Dendritic cell treated with granulocyte-macrophage colony-stimulating factor and Interleukin-4, amounts not matched to agents 40 ng/mL and 50 ng/mL, for 4 days (primary cell): ENCODE data around the gene SRD5A1.

ENCODE experiments used
- H3K27ac Mint-ChIP-seq: one replicate; pipeline ENCODE4 v1.8.0; 2022; ENCODE audit warnings: mild to moderate bottlenecking, mixed read lengths
- H3K27me3 Mint-ChIP-seq: one replicate; pipeline ENCODE4 v1.8.0; 2022; ENCODE audit warnings: mild to moderate bottlenecking, mixed read lengths
- H3K36me3 Mint-ChIP-seq: one replicate; pipeline ENCODE4 v1.8.0; 2022; ENCODE audit warnings: low read depth, mixed read lengths
- H3K4me1 Mint-ChIP-seq: one replicate; pipeline ENCODE4 v1.8.0; 2022; ENCODE audit warnings: low read depth, mixed read lengths
- H3K4me3 Mint-ChIP-seq: one replicate; pipeline ENCODE4 v1.8.0; 2022; ENCODE audit warnings: mild to moderate bottlenecking, moderate library complexity, mixed read lengths
- H3K9me3 Mint-ChIP-seq: one replicate; pipeline ENCODE4 v1.8.0; 2022; ENCODE audit warnings: mixed read lengths
- intact Hi-C: fragments of 100-400 bp; cut with micrococcal nuclease; formaldehyde crosslinking; loops from one replicate; pipeline ENCODE4 v1.15.0; 2022

SRD5A1 gene

DNA sequence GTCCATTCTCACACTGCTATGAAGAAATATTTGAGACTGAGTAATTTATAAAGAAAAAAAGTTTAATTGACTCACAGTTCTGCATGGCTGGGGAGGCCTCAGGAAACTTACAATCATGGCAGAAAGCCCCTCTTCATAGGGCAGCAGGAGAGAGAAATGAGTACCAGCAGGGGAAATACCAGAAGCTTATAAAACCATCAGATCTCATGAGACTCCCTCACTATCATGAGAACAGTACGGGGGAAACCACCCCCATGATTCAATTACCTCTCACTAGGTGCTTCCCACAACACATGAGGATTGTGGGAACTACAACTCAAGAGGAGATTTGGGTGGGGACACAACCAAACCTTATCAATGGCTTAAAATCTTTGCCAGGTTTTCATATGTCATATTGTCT lies 59.7 kb downstream of the SRD5A1 start:
- Mint-ChIP-seq H3K36me3 (no peaks in the 10 kb centered on the region), H3K9me3 (no peaks in the 10 kb centered on the region), H3K27me3 (peaks cover 37% of the 10 kb centered on the region), H3K27ac (no peak overlapping the region), H3K4me3 (no peak overlapping the region), H3K4me1 (no peaks in the 10 kb centered on the region)
- intact Hi-C loops = no loop called here

DNA sequence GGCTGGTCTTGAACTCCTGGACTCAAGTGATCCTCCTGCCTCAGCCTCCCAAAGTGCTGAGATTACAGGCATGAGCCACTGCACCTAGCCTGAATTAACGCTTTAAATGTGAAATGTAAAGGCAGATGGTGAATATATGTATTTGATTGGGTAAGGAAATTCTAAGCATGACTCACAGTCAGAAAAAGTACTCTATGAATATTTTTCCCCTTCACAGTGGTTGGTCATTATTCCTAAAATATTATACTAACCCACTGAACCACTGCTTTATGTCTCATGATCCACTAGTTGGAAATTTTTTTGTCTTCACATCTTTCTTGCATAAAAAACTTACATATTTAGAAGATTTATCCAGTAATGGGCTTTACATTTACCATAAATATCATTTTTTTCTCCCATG lies 65.5 kb downstream of the SRD5A1 start:
- H3K4me3 Mint-ChIP-seq = no peak overlapping the region
- intact Hi-C loops = no loop called here
- peaks cover 52% of the 10 kb centered on the region for H3K27me3 Mint-ChIP-seq
- no peaks in the 10 kb centered on the region for H3K36me3 Mint-ChIP-seq
- no peak overlapping the region for H3K27ac Mint-ChIP-seq
- H3K4me1 Mint-ChIP-seq = peaks cover under 1% of the 10 kb centered on the region
- no peaks in the 10 kb centered on the region for H3K9me3 Mint-ChIP-seq

DNA sequence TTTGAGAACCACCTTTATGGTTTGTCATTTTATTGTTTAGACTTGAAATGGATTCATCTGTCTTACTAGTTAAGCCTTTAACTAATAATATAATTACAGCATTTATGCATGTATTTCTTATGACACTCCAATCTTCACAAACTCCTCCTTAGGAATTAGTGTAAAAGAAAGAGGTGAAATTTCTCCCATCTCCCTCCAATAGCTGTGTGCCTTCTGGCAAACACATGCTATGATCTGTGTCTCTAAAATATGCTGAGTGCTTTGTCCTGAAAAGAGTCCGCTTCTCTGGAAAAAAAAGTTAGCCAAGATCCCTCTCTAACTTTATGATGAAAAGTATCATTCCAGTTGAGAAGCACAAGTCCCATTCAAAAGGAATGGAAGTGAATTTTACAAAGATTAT lies 66.1 kb downstream of the SRD5A1 start:
- intact Hi-C loops = no loop called here
- Mint-ChIP-seq H3K27ac (no peak overlapping the region), H3K27me3 (peaks cover 50% of the 10 kb centered on the region), H3K4me3 (no peak overlapping the region), H3K9me3 (no peaks in the 10 kb centered on the region), H3K36me3 (no peaks in the 10 kb centered on the region), H3K4me1 (peaks cover 7% of the 10 kb centered on the region)

DNA sequence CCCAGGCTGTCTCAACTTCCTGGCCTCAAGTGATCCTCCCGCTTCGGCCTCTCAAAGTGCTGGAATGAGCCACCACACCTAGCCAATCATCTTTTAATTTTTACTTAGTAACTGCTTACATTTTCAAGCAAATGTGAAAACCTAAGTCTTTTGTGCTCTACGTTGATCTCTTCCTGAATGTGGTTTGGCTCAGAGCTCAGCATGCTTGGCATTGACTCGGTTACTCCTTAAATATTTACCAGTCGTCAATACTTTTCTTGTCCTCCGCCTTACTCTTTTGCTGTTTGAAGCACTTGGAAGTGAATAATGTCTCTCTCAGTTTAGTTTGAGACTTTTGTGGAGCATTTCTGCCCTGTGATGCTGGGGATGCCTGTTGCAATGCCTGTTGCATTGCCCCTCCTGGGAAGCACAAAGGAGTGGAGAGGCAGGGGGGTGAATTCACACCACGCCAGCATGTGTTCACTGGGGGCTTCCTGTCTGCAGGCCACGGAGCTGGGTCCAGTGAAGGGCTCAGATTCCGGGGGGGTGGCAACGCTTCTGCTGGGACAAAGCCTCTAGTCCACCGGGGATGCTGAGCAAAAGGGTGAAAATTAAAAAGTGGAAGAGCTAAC lies 66.9 kb downstream of the SRD5A1 start:
- intact Hi-C loops = no loop called here
- no peaks in the 10 kb centered on the region for H3K36me3 Mint-ChIP-seq
- no peaks in the 10 kb centered on the region for H3K9me3 Mint-ChIP-seq
- H3K4me1 Mint-ChIP-seq = peaks cover 16% of the 10 kb centered on the region
- H3K4me3 Mint-ChIP-seq = no peak overlapping the region
- peaks cover 50% of the 10 kb centered on the region for H3K27me3 Mint-ChIP-seq
- no peak overlapping the region for H3K27ac Mint-ChIP-seq

DNA sequence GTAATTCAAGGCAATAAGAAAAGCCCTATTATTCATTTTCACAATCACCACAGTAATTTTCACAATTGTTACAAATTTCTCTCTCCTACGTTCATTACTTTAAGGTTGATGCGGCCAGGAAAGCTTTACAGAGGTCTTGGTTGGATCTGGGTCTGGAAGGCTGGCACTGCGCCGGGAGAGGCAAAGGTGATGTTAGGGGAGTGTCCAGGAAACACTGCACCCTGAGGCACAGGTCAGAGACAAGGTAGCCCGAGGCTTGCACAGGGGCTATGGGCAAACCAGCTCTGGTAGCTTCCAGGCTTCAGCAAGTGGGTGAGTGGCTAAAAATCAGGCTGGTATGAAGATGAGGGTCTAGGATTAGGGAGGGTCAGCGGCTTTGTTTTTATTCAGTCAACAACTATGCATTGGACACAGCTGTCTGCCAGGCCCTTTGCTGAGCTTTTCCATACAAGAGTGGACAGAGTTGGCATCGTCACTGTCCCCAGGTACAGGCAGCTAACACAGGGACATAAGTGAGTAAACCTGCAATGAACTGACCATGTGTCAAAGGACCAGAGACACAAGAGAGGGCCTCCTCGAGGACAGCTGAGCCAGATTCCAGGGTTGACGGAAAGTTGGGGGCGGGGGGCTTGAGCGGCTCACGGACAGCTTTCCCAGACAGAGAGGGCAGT lies 67.6 kb downstream of the SRD5A1 start:
- no peaks in the 10 kb centered on the region for H3K36me3 Mint-ChIP-seq
- H3K27ac Mint-ChIP-seq = no peak overlapping the region
- peaks cover 48% of the 10 kb centered on the region for H3K27me3 Mint-ChIP-seq
- peaks cover 22% of the 10 kb centered on the region for H3K4me1 Mint-ChIP-seq
- intact Hi-C loops = no loop called here
- no peaks in the 10 kb centered on the region for H3K9me3 Mint-ChIP-seq
- H3K4me3 Mint-ChIP-seq = no peak overlapping the region

DNA sequence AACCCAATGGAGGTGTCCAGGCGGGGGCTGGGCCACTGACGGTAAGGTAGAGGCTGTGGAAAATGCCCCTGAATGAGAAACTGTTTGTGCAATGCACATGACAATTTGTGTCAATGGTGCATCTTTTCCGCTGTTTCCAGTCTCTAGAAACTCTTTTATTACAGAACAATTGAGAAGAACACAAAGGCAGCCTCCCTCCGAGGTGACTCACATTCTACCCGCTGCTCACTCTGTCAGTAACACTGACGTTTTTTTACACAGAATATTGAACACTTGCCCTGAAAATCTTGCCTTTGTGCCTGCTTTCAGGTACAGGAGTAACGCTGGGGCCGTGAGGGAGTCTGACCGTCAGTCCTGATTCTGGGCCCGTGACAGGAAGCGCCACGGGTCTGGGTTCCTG lies 68.3 kb downstream of the SRD5A1 start:
- intact Hi-C loops = no loop called here
- Mint-ChIP-seq H3K27me3 (peaks cover 46% of the 10 kb centered on the region), H3K36me3 (no peaks in the 10 kb centered on the region), H3K9me3 (no peaks in the 10 kb centered on the region), H3K27ac (no peak overlapping the region), H3K4me1 (peaks cover 29% of the 10 kb centered on the region), H3K4me3 (no peak overlapping the region)

DNA sequence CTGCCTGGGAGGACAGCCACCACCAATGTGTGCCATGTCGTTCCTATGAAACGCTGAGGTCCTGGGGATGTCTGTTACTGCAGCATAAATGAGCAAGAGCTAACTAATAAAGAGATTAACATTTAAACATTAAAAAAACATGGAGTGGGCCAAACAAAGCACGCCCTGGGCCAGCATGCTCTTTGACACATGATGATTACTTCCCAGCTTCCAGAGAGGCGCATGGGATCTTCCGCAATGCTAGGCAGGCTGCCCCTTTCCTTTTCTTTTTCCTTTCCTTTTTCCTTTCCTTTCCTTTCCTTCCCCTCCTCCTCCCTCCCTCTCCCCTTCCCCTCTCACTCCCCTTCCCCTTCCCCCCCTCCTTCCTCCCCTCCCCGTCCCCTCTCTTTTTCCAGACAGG lies 69.4 kb downstream of the SRD5A1 start:
- Mint-ChIP-seq H3K4me1 (peaks cover 37% of the 10 kb centered on the region), H3K27ac (no peak overlapping the region), H3K9me3 (peaks cover 9% of the 10 kb centered on the region), H3K4me3 (no peak overlapping the region), H3K36me3 (no peaks in the 10 kb centered on the region), H3K27me3 (peaks cover 35% of the 10 kb centered on the region)
- intact Hi-C loops = no loop called here

DNA sequence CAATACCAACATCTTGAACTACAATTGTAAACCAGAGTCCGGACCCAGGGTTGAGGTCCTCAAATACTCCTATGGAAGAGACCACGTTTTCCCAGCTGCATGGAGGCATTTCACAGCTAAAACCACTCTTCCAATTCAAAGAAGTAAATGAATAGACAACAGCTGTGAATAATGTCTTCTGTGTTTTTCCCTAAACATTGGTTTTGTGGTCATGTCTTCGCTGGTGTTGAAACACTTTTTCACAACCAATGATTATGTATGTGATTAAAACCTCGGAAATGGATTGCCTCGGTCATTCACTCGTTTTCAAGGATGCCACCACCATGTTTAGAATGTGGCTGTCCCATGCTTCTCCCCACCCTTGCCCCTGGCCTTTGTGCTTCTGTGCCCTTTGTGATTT lies 70.6 kb downstream of the SRD5A1 start:
- peaks cover 30% of the 10 kb centered on the region for H3K27me3 Mint-ChIP-seq
- no peaks in the 10 kb centered on the region for H3K36me3 Mint-ChIP-seq
- H3K9me3 Mint-ChIP-seq = peaks cover 9% of the 10 kb centered on the region
- H3K27ac Mint-ChIP-seq = no peak overlapping the region
- H3K4me1 Mint-ChIP-seq = peaks cover 37% of the 10 kb centered on the region
- intact Hi-C loops = no loop called here
- H3K4me3 Mint-ChIP-seq = no peak overlapping the region

DNA sequence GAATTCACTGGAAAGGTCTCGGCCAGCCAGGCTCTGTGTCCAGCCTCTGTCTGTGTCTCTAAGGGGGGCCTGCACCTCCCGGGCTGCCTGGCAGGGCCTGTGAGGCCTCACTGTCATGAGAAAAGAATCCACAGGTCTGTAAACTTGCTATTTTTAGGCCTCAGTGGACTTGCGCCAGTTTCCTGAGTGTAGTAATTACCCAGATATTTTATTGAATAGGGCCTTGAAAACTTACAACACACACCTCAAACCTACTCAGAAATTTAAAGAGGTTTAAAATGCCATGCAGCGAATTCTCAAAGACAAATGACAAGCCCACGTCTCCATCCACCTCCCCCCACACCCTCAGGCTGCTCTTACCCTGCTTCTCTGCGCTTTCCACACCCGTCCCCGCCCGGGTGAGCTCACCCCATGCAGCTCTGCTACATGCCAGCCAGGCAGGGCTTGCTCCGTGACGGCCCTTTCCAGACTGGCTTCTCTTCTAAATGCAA lies 71.2 kb downstream of the SRD5A1 start:
- Mint-ChIP-seq H3K27me3 (peaks cover 28% of the 10 kb centered on the region), H3K4me1 (peaks cover 37% of the 10 kb centered on the region), H3K4me3 (no peak overlapping the region), H3K27ac (peak overlapping the region; percentile 46), H3K9me3 (peaks cover 9% of the 10 kb centered on the region), H3K36me3 (no peaks in the 10 kb centered on the region)
- intact Hi-C loops = no loop called here

DNA sequence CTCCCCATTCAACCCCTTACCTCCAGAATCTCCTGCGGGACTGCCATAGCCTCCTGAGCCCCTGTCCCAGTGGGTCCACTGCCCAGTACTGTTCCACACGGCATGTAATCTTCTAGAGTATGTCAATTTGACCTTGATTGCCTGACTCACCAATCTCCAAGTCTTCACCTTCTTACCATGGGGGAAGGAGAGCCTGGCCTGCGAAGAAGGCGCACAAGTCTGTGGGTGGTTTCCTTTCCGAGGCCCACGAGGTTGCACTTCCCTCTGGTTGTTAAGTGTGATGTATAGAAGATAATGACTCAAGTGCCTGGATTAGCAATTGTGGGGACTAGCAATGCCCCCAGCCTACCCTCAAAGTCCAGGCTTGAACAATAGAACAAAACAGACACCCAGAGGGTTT lies 71.8 kb downstream of the SRD5A1 start:
- Mint-ChIP-seq H3K4me1 (peaks cover 37% of the 10 kb centered on the region), H3K4me3 (no peak overlapping the region), H3K27me3 (peaks cover 21% of the 10 kb centered on the region), H3K9me3 (peaks cover 9% of the 10 kb centered on the region), H3K27ac (peak overlapping the region; percentile 46), H3K36me3 (no peaks in the 10 kb centered on the region)
- intact Hi-C loops = no loop called here

DNA sequence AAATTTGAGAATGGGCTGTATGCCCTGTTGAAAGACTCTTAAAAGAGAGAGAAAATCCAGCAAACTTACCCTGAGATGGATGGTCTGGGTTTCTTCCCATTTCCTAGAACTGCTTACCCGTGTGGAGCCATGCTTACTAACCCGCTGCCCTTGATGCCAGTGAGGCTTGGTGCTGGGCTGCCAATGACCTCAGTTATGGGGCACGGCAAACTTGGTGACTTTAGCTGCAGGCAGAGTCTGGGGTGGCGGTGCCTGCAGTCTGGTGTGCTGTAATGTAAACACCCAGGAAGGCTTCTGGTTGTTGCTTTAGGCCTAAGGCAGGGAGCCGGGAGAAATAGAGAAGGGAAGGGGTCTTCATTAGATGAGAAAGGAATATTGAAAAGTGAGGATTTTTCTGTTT lies 72.7 kb downstream of the SRD5A1 start:
- H3K36me3 Mint-ChIP-seq = no peaks in the 10 kb centered on the region
- intact Hi-C loops = no loop called here
- peaks cover 9% of the 10 kb centered on the region for H3K9me3 Mint-ChIP-seq
- no peak overlapping the region for H3K4me3 Mint-ChIP-seq
- H3K27me3 Mint-ChIP-seq = peaks cover 18% of the 10 kb centered on the region
- peak overlapping the region; percentile 46 for H3K27ac Mint-ChIP-seq
- peaks cover 46% of the 10 kb centered on the region for H3K4me1 Mint-ChIP-seq

DNA sequence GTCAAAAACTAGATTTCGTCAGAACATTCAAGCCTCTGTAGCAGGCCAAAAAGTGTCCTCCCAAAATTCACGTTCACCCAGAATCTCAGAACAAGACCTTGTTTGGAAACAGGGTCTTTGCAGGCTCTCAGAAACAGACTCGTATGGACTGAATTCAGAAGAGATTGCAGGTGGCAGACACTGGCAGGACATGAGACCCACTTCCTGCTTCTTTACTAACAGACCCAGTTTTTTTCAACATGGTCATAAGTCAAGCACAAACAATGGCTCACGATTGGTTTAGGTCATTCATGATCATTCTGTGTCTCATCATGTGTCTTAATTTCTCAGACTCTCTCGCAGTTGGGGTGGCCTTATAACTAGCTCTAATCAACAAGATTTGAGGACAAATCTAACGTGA lies 74.6 kb downstream of the SRD5A1 start:
- Mint-ChIP-seq H3K27me3 (peaks cover 8% of the 10 kb centered on the region), H3K36me3 (no peaks in the 10 kb centered on the region), H3K4me1 (peaks cover 58% of the 10 kb centered on the region), H3K4me3 (no peak overlapping the region), H3K9me3 (peaks cover 9% of the 10 kb centered on the region), H3K27ac (no peak overlapping the region)
- intact Hi-C loops = no loop called here

DNA sequence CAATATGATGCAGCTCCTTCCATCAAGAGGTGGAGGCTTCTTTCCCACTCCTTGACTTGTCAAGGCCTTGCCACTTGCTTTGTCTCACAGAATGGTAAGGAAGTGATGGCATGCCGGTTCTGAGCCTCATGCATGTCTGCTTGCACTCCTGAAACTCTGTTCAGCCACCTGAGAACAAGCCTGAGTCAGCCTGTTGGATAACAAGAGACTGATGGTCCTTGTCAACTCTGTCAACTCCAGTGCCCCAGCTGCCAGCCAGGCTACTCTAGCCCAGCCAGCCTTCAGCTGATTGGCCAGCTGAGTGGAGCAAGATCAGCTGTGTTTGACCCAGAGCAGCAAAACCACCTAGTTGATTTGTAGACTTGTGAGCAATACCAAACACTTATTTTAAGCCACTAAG lies 75.6 kb downstream of the SRD5A1 start:
- Mint-ChIP-seq H3K4me3 (no peak overlapping the region), H3K27ac (no peak overlapping the region), H3K9me3 (peaks cover 9% of the 10 kb centered on the region), H3K4me1 (peaks cover 56% of the 10 kb centered on the region), H3K27me3 (peaks cover 8% of the 10 kb centered on the region), H3K36me3 (no peaks in the 10 kb centered on the region)
- intact Hi-C loops = no loop called here

DNA sequence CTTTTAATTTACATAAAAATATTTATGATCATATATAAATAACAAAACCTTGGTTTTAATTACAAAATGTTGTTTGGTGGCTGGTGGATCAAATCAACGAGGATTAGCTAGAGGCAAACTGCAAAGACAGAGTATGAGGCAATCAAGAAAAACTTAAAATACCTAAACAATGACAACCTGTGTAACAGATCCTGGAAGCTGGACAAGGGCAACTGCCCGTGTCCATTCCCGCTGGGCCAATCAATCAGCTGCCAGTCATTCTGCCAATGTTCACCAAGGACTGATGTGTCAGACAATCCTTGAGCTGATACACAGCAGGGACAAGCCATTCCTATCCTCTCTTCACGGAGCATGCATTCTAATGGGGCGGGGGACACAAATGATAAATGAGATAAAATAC lies 76.8 kb downstream of the SRD5A1 start:
- H3K27me3 Mint-ChIP-seq = peaks cover 8% of the 10 kb centered on the region
- H3K36me3 Mint-ChIP-seq = no peaks in the 10 kb centered on the region
- peaks cover 43% of the 10 kb centered on the region for H3K4me1 Mint-ChIP-seq
- intact Hi-C loops = loop anchor here (5.0 kb wide), 2 partner anchors 37 to 1288 kb away; partner anchors contain the start of gene ICE1
- peaks cover 9% of the 10 kb centered on the region for H3K9me3 Mint-ChIP-seq
- no peak overlapping the region for H3K4me3 Mint-ChIP-seq
- peak overlapping the region; percentile 23 for H3K27ac Mint-ChIP-seq
